Vagina (tissue), 2 donors: ENCODE results near the gene FXYD6.

ENCODE experiments used
- CTCF ChIP-seq, 3 experiments: fragments of 450-650 bp in 2 of 3; fragments of 200-600 bp in 1 of 3; sonication (generic) in 1 of 3; IDR thresholded peaks; one replicate each; pipeline ENCODE4 v1.5.1; 2017 to 2019; ENCODE audit warnings: antibody characterized with exemption in 3 of 3, mild to moderate bottlenecking in 2 of 3, moderate library complexity in 2 of 3
- POLR2A ChIP-seq, 2 donors: fragments of 450-650 bp; IDR thresholded peaks; one replicate each; pipeline ENCODE4 v1.6.1; 2017; ENCODE audit warnings: antibody characterized with exemption in 2 of 2, mild to moderate bottlenecking in 2 of 2, moderate library complexity in 2 of 2

GRCh38 chr11:117910525-117910924, 34.1 kb upstream of the FXYD6 start:
- TF ChIP-seq CTCF (IDR thresholded peaks at IDR 0.05) (no peak), POLR2A (IDR thresholded peaks at IDR 0.05) (no peak)
